Cardiac fibroblast (primary cell): ENCODE data around the gene AGRN.
"Not testable (repeated sequence)": the region's sequence is repeated elsewhere in the genome, so short reads cannot be mapped to it uniquely, and the experiment has no call there.

ENCODE experiments used
- DNase-seq, 2 donors: peaks; one replicate each; pipeline versions ENCODE4 v3.0.0 to v3.0.0-alpha.2; 2010; ENCODE audit warnings: low read depth in 2 of 2
- H3K4me3 ChIP-seq, 2 donors: replicated peaks in 1 of 2; 1 replicate in 1 of 2; 2 replicates in 1 of 2; pipeline ENCODE4 v1.5.1; 2011; ENCODE audit warnings: low read depth in 2 of 2, low read length in 2 of 2, mild to moderate bottlenecking in 2 of 2, moderate library complexity in 1 of 2
- CTCF ChIP-seq: IDR thresholded peaks from one replicate; pipeline ENCODE4 v1.5.1; 2011; ENCODE audit warnings: low read depth, mild to moderate bottlenecking, low read length, inconsistent platforms

AGRN gene

GRCh38 chr1:1024149-1024770 is 4.3 kb downstream of the AGRN start:
- TF ChIP-seq CTCF = no peak
- no peak for DNase-seq
- no peak overlapping the region for H3K4me3 ChIP-seq

- TF ChIP-seq CTCF = no peak
- no peak overlapping the region for H3K4me3 ChIP-seq
- peak; percentile 14 to 41 for DNase-seq
Observed at GRCh38 chr1:1024771-1025699, 5.1 kb downstream of the AGRN start.

- no peak for TF ChIP-seq CTCF
- no peak for DNase-seq
- H3K4me3 ChIP-seq = no peak overlapping the region
Observed at GRCh38 chr1:1025730-1026129, 5.8 kb downstream of the AGRN start.

- DNase-seq = no peak
- TF ChIP-seq CTCF = no peak
- H3K4me3 ChIP-seq = no peak overlapping the region
Observed at GRCh38 chr1:1026599-1027413, 6.9 kb downstream of the AGRN start.

GRCh38 chr1:1027791-1028190 is 7.9 kb downstream of the AGRN start:
- H3K4me3 ChIP-seq = no peak overlapping the region
- TF ChIP-seq CTCF = no peak
- no peak for DNase-seq

- DNase-seq, H3K4me3 ChIP-seq: not testable (repeated sequence)
Observed at GRCh38 chr1:1030867-1031658, 11.1 kb downstream of the AGRN start.
